K562 (cell line): ENCODE data around the gene ABCA1. TPM values are rescaled to one million over a fixed set of nuclear protein-coding genes. Genes with fewer than 3 reads are reported as not detected.

Experiments used
- ATAC-seq: fragments of 200-7000 bp; cut with Tn5 transposase; 3 replicates; pipeline ENCODE4 v1.9.1; 2020; ENCODE audit warnings: moderate library complexity
- BruUV-seq: library from RNA; stranded (reverse); fragments of 400-500 nt; replicated peaks from 2 replicates; lab custom pipeline; 2021; lab: Mats Ljungman, UMichigan
- CTCF ChIA-PET: fragments of 300-600 bp; formaldehyde crosslinking; extraction: SDS; loops from one replicate; lab custom pipeline; 2021; ENCODE audit warnings: low intra/inter-chr PET ratio; lab: Yijun Ruan, JAX
- POLR2A ChIA-PET: fragments of 300-600, 350-650 bp; sonication (Branson Sonifier 250); formaldehyde crosslinking; extraction: SDS; loops from one replicate; lab custom pipeline; 2021; ENCODE audit warnings: antibody characterized with exemption, inconsistent platforms; lab: Yijun Ruan, JAX
- DNase-seq, 4 experiments: peaks; one replicate each; pipeline versions ENCODE4 v3.0.0 to v3.0.0-alpha.2; 2011 to 2018; ENCODE audit warnings: low spot score in 3 of 4, mixed read lengths in 3 of 4; ENCODE audit errors: extremely low read depth in 1 of 4
- FAIRE-seq: peaks from 2 replicates; lab custom pipeline; 2011; peaks lifted over from hg19 to GRCh38; lab: Jason Lieb, UNC
- H2AFZ ChIP-seq: 2 replicates; pipeline ENCODE4 v1.6.0; 2011; ENCODE audit warnings: low read depth, low read length, control low read depth, inconsistent platforms
- H3K27ac ChIP-seq: fragments of 200-600 bp; 3 replicates; pipeline ENCODE4 v1.8.0; 2011; ENCODE audit warnings: low read depth, mild to moderate bottlenecking, control low read depth, inconsistent platforms, low read length, moderate library complexity, mixed read lengths; ENCODE audit errors: extremely low read depth
- H3K27me3 ChIP-seq, 2 experiments: fragments of 300-600 bp in 1 of 2; 2 replicates in 1 of 2; 3 replicates in 1 of 2; pipeline versions ENCODE4 v1.6.0 to v1.8.0; 2011; ENCODE audit warnings: inconsistent platforms in 2 of 2, low read length in 2 of 2, mild to moderate bottlenecking in 1 of 2, mixed read lengths in 1 of 2, moderate library complexity in 1 of 2; ENCODE audit not compliant: control insufficient read depth in 2 of 2, insufficient read depth in 2 of 2
- H3K36me3 ChIP-seq: fragments of 300-600 bp; 3 replicates; pipeline ENCODE4 v1.8.0; 2011; ENCODE audit warnings: mild to moderate bottlenecking, low read length, inconsistent platforms; ENCODE audit not compliant: control insufficient read depth, insufficient read depth
- H3K4me1 ChIP-seq, 2 experiments: fragments of 200-600 bp in 1 of 2; replicated peaks in 1 of 2; 2 replicates in 1 of 2; 3 replicates in 1 of 2; pipeline versions ENCODE4 v1.5.1 to v1.8.0; 2011; ENCODE audit warnings: inconsistent platforms in 2 of 2, low read length in 2 of 2, mild to moderate bottlenecking in 1 of 2, mixed read lengths in 1 of 2, moderate library complexity in 1 of 2; ENCODE audit not compliant: control insufficient read depth in 2 of 2, insufficient read depth in 2 of 2
- H3K4me2 ChIP-seq: 2 replicates; pipeline ENCODE4 v1.6.1; 2011; ENCODE audit warnings: low read length, control low read depth, inconsistent platforms, mixed read lengths; ENCODE audit not compliant: insufficient read depth
- H3K4me3 ChIP-seq: fragments of 200-600 bp; sonication (generic), shearing (Covaris generic); 2 replicates; pipeline ENCODE4 v1.5.1; 2016; ENCODE audit warnings: control low read depth, inconsistent platforms
- H3K79me2 ChIP-seq: fragments of 200-600 bp; 3 replicates; pipeline ENCODE4 v1.8.0; 2011; ENCODE audit warnings: low read length, inconsistent platforms; ENCODE audit not compliant: control insufficient read depth, insufficient read depth
- H3K9ac ChIP-seq, 2 experiments: 2 replicates each; pipeline versions ENCODE4 v1.6.0 to v1.6.1; 2011; ENCODE audit warnings: low read depth in 2 of 2, low read length in 2 of 2, control low read depth in 1 of 2, inconsistent platforms in 1 of 2, mild to moderate bottlenecking in 1 of 2, mixed read lengths in 1 of 2; ENCODE audit not compliant: insufficient read depth in 1 of 2
- H3K9me1 ChIP-seq: one replicate; pipeline ENCODE4 v1.6.0; 2011; ENCODE audit warnings: inconsistent platforms, mild to moderate bottlenecking, low read length, moderate library complexity; ENCODE audit not compliant: control insufficient read depth, insufficient read depth
- H3K9me3 ChIP-seq: replicated peaks from 2 replicates; pipeline ENCODE4 v1.5.1; 2011; ENCODE audit warnings: low read depth, low read length, inconsistent platforms; ENCODE audit not compliant: control insufficient read depth, insufficient read depth
- H4K20me1 ChIP-seq: replicated peaks from 2 replicates; pipeline ENCODE4 v1.6.1; 2011; ENCODE audit warnings: low read length, inconsistent platforms, mixed read lengths; ENCODE audit not compliant: control insufficient read depth, insufficient read depth
- CBX2 ChIP-seq: fragments of 200-600 bp; sonication (generic); IDR thresholded peaks from one replicate; pipeline ENCODE4 v1.6.1; 2012; ENCODE audit warnings: mild to moderate bottlenecking, low read length, inconsistent platforms; ENCODE audit not compliant: insufficient read depth, poor library complexity, severe bottlenecking
- EGR1 ChIP-seq: fragments of 450-650 bp; conservative IDR thresholded peaks from 2 replicates; pipeline ENCODE4 v1.6.1; 2017; ENCODE audit warnings: mild to moderate bottlenecking
- HCFC1 ChIP-seq: IDR thresholded peaks from 2 replicates; pipeline ENCODE4 v1.6.1; 2012; ENCODE audit warnings: low read depth, low read length, improper control_type of control experiment
- HIVEP1 ChIP-seq: fragments of 250-450 bp; sonication (Bioruptor Pico); IDR thresholded peaks from 2 replicates; pipeline ENCODE4 v1.4.0; 2020; ENCODE audit warnings: mild to moderate bottlenecking
- HSF4 ChIP-seq: fragments of 250-450 bp; sonication (Bioruptor Pico); IDR thresholded peaks from 2 replicates; pipeline ENCODE4 v2.1.2; 2022; ENCODE audit warnings: mild to moderate bottlenecking, moderate library complexity, borderline replicate concordance
- IFI16 ChIP-seq: fragments of 250-450 bp; sonication (Bioruptor Pico); IDR thresholded peaks from 2 replicates; pipeline ENCODE4 v2.1.2; 2022; ENCODE audit warnings: mild to moderate bottlenecking, inconsistent platforms
- MCM3 ChIP-seq: fragments of 450-650 bp; IDR thresholded peaks from 2 replicates; pipeline ENCODE4 v1.6.1; 2016
- NR2C2 ChIP-seq, 2 experiments: fragments of 200-800 bp in 1 of 2; sonication (Bioruptor generic) in 1 of 2; sonication (generic) in 1 of 2; formaldehyde crosslinking in 1 of 2; IDR thresholded peaks; 2 replicates each; pipeline versions ENCODE4 v1.6.1 to v1.8.0; 2016 to 2022; ENCODE audit warnings: mild to moderate bottlenecking in 1 of 2, missing compliant biosample characterization in 1 of 2, missing genetic modification characterization in 1 of 2, missing genetic modification reagents in 1 of 2
- NR2F6 ChIP-seq: fragments of 450-650 bp; formaldehyde crosslinking; IDR thresholded peaks from 2 replicates; pipeline ENCODE4 v1.4.0; 2020; ENCODE audit warnings: mild to moderate bottlenecking
- PPARD ChIP-seq: fragments of 250-450 bp; sonication (Bioruptor Pico); IDR thresholded peaks from 2 replicates; pipeline ENCODE4 v1.8.0; 2022; ENCODE audit warnings: inconsistent platforms, mild to moderate bottlenecking, moderate library complexity
- RBBP5 ChIP-seq: fragments of 200-600 bp; sonication (generic); IDR thresholded peaks from 2 replicates; pipeline ENCODE4 v1.6.1; 2012; ENCODE audit warnings: borderline replicate concordance, mild to moderate bottlenecking, low read length, control low read depth, inconsistent platforms; ENCODE audit not compliant: insufficient read depth, poor library complexity, severe bottlenecking
- SMAD4 ChIP-seq: fragments of 250-450 bp; sonication (Bioruptor Pico); conservative IDR thresholded peaks from 2 replicates; pipeline ENCODE4 v1.8.0; 2021; ENCODE audit warnings: inconsistent platforms, mild to moderate bottlenecking, moderate library complexity
- SMARCA5 ChIP-seq: fragments of 450-650 bp; IDR thresholded peaks from 2 replicates; pipeline ENCODE4 v1.6.1; 2016
- YBX1 ChIP-seq: fragments of 450-650 bp; IDR thresholded peaks from 2 replicates; pipeline ENCODE4 v1.7.1; 2016; ENCODE audit warnings: mild to moderate bottlenecking
- ZNF263 ChIP-seq: sonication (generic); formaldehyde crosslinking; IDR thresholded peaks from 2 replicates; pipeline ENCODE4 v1.8.0; 2022; ENCODE audit warnings: mild to moderate bottlenecking, missing genetic modification reagents, borderline replicate concordance
- WGBS: fragments of 100-300 bp; shearing (Covaris generic); methylation state at CpG from one replicate; pipeline ENCODE4 v1.1.6; 2016; ENCODE audit warnings: low coverage, mixed read lengths; ENCODE audit not compliant: insufficient coverage; ENCODE audit errors: missing lambda C conversion rate; 5-methylcytosine and 5-hydroxymethylcytosine counted together
- in situ Hi-C: fragments of 300-500 bp; cut with MboI; formaldehyde crosslinking; loops from 4 replicates; pipeline ENCODE4 v1.15.0; 2018; ENCODE audit warnings: inconsistent platforms, mixed read lengths
- intact Hi-C: fragments of 100-400 bp; cut with micrococcal nuclease; formaldehyde crosslinking; loops from 2 replicates; pipeline ENCODE4 v1.14.2; 2022
- polyA plus RNA-seq, 8 experiments: library from polyadenylated mRNA; depleted of rRNA in 4 of 8; stranded (reverse) in 5 of 8; unstranded in 3 of 8; fragments of >200 nt; fragmentation: Nextera tagmentation in 2 of 8; fragmentation: Illumina TruSeq in 1 of 8; extraction: Ambion mirVana in 2 of 8; extraction: Trizol in 1 of 8; gene quantifications; 2 replicates each; pipeline versions ENCODE4 v1.2.1 to v1.2.3, GENCODE V29; 2011 to 2014; ENCODE audit warnings: inconsistent platforms in 1 of 8, missing spikeins in 1 of 8
- total RNA-seq, 7 experiments: library from RNA; depleted of rRNA in 6 of 7; stranded (reverse); fragments of >200 nt in 6 of 7; fragmentation: Illumina TruSeq in 2 of 7; extraction: Trizol in 2 of 7; gene quantifications; 2 replicates each; pipeline versions ENCODE4 v1.2.1 to v1.2.3, GENCODE V29; 2011 to 2021; ENCODE audit warnings: low replicate concordance in 1 of 7
- TF ChIP-seq, protein P1 (sequence below): fragments of 450-650 bp; formaldehyde crosslinking; IDR thresholded peaks from 2 replicates; pipeline ENCODE4 v1.4.0; 2020; ENCODE audit warnings: mild to moderate bottlenecking, moderate library complexity
- TF ChIP-seq, protein P2 (sequence below): sonication (generic); formaldehyde crosslinking; IDR thresholded peaks from 2 replicates; pipeline ENCODE4 v1.8.1; 2023; ENCODE audit warnings: mild to moderate bottlenecking, missing genetic modification reagents, moderate library complexity
- TF ChIP-seq, protein P3 (sequence below): fragments of 250-450 bp; sonication (Bioruptor Pico); IDR thresholded peaks from 2 replicates; pipeline ENCODE4 v1.5.0; 2021
- TF ChIP-seq, protein P4 (sequence below): fragments of 250-450 bp; sonication (Bioruptor Pico); IDR thresholded peaks from 2 replicates; pipeline ENCODE4 v1.8.0; 2021; ENCODE audit warnings: moderate library complexity, mild to moderate bottlenecking, inconsistent platforms

Gene ABCA1
- total and polyA plus RNA-seq, 9 of the 15 experiments (the other 6 are each of a cell fraction or from before 2014, with no cell fraction given): under 0.01 to 0.18 (median 0.02) TPM; not detected in 5

DNA sequence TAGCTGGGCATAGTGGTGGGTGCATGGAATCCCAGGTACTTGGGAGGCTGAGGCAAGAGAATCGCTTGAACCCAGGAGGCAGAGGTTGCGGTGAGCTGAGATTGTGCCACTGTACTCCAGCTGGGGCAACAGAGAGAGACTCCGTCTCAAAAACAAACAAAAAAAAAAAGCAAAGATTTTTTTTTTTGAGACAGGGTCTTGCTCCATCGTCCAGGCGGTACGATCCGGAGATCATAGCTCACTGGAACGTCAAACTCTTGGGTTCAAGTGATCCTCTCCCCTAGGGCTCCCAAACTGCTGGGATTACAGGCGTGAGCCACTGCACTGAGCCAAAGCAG is 37.6 kb downstream of the ABCA1 start:
- Histone ChIP-seq H3K9ac (no peak overlapping the region), H3K36me3 (no peaks in the 10 kb centered on the region), H2AFZ (no peak overlapping the region), H3K27me3 (peaks cover 0 to 6% of the 10 kb centered on the region in 2 experiments; a peak in 2 of 5 replicates), H3K4me3 (no peak overlapping the region), H3K4me1 (no peaks in the 10 kb centered on the region), H3K79me2 (no peaks in the 10 kb centered on the region), H4K20me1 (no peaks in the 10 kb centered on the region), H3K4me2 (no peak overlapping the region), H3K9me1 (no peaks in the 10 kb centered on the region), H3K9me3 (no peaks in the 10 kb centered on the region), H3K27ac (no peak overlapping the region)
- in situ Hi-C loops (no loop called here), intact Hi-C loops (no loop called here)
- DNase-seq (no peak), ATAC-seq (no peak), FAIRE-seq (no peak)
- TF ChIP-seq, protein P1, sequence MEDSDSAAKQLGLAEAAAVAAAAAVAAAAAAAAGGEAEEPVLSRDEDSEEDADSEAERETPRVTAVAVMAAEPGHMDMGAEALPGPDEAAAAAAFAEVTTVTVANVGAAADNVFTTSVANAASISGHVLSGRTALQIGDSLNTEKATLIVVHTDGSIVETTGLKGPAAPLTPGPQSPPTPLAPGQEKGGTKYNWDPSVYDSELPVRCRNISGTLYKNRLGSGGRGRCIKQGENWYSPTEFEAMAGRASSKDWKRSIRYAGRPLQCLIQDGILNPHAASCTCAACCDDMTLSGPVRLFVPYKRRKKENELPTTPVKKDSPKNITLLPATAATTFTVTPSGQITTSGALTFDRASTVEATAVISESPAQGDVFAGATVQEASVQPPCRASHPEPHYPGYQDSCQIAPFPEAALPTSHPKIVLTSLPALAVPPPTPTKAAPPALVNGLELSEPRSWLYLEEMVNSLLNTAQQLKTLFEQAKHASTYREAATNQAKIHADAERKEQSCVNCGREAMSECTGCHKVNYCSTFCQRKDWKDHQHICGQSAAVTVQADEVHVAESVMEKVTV (CRISPR knock-in tag): no peak
- TF ChIP-seq MCM3 (no peak), ZNF263 (no peak), IFI16 (CRISPR knock-in tag) (no peak), CBX2 (no peak), SMAD4 (no peak), HIVEP1 (CRISPR knock-in tag) (no peak), NR2F6 (no peak), HCFC1 (no peak), RBBP5 (no peak), PPARD (no peak), YBX1 (no peak), SMARCA5 (no peak), EGR1 (no peak), NR2C2 (CRISPR knock-in tag; IDR thresholded peaks at IDR 0.05) (no peak), NR2C2 (tag; IDR thresholded peaks at IDR 0.05) (no peak), HSF4 (CRISPR knock-in tag) (no peak)
- TF ChIP-seq, protein P2, sequence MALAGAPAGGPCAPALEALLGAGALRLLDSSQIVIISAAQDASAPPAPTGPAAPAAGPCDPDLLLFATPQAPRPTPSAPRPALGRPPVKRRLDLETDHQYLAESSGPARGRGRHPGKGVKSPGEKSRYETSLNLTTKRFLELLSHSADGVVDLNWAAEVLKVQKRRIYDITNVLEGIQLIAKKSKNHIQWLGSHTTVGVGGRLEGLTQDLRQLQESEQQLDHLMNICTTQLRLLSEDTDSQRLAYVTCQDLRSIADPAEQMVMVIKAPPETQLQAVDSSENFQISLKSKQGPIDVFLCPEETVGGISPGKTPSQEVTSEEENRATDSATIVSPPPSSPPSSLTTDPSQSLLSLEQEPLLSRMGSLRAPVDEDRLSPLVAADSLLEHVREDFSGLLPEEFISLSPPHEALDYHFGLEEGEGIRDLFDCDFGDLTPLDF (CRISPR knock-in tag): no peak
- TF ChIP-seq, protein P3, sequence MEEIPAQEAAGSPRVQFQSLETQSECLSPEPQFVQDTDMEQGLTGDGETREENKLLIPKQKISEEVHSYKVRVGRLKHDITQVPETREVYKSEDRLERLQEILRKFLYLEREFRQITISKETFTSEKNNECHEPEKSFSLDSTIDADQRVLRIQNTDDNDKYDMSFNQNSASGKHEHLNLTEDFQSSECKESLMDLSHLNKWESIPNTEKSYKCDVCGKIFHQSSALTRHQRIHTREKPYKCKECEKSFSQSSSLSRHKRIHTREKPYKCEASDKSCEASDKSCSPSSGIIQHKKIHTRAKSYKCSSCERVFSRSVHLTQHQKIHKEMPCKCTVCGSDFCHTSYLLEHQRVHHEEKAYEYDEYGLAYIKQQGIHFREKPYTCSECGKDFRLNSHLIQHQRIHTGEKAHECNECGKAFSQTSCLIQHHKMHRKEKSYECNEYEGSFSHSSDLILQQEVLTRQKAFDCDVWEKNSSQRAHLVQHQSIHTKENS (CRISPR knock-in tag): no peak
- TF ChIP-seq, protein P4, sequence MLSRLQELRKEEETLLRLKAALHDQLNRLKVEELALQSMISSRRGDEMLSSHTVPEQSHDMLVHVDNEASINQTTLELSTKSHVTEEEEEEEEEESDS: no peak
- no TSS peak for BruUV-seq
- POLR2A ChIA-PET: no interaction called here
- 3% methylated on average over 7 of the region's 9 CpGs for WGBS
- CTCF ChIA-PET: no interaction called here
